Uterus (tissue), 4 donors: Measurements from ENCODE around the gene COPZ1. TPM values are rescaled to one million over a fixed set of nuclear protein-coding genes. Genes with fewer than 3 reads are reported as not detected.

Source experiments
- DNase-seq, 2 donors: peaks; one replicate each; pipeline ENCODE4 v3.0.0-alpha.2; 2019 to 2020
- H3K27ac ChIP-seq, 2 donors: fragments of 200-600 bp; sonication (generic); 1 replicate in 1 of 2; 2 replicates in 1 of 2; pipeline ENCODE4 v1.5.1; 2016 to 2018
- H3K27me3 ChIP-seq, 2 donors: fragments of 200-600 bp; sonication (generic); one replicate each; pipeline ENCODE4 v1.5.1; 2018 to 2019; ENCODE audit warnings: control low read depth in 1 of 2
- H3K36me3 ChIP-seq, 2 donors: fragments of 200-600 bp; sonication (generic); one replicate each; pipeline ENCODE4 v1.5.1; 2019; ENCODE audit warnings: control low read depth in 1 of 2
- H3K4me1 ChIP-seq, 2 donors: fragments of 200-600 bp; sonication (generic); one replicate each; pipeline ENCODE4 v1.5.1; 2018 to 2019; ENCODE audit warnings: control low read depth in 1 of 2
- H3K4me3 ChIP-seq, 2 donors: fragments of 200-600 bp; sonication (generic); 1 replicate in 1 of 2; 2 replicates in 1 of 2; pipeline ENCODE4 v1.5.1; 2018 to 2019; ENCODE audit warnings: mild to moderate bottlenecking in 1 of 2
- H3K9me3 ChIP-seq, 2 donors: fragments of 200-600 bp; sonication (generic); one replicate each; pipeline ENCODE4 v1.5.1; 2019; ENCODE audit warnings: control low read depth in 1 of 2
- POLR2A ChIP-seq, 2 donors: fragments of 450-650 bp; IDR thresholded peaks; one replicate each; pipeline ENCODE4 v1.6.1; 2016; ENCODE audit warnings: antibody characterized with exemption in 2 of 2, mild to moderate bottlenecking in 1 of 2, moderate library complexity in 1 of 2
- intact Hi-C: fragments of 100-400 bp; cut with DNase I; formaldehyde crosslinking; loops from one replicate; pipeline ENCODE4 v1.15.1; 2023; ENCODE audit warnings: low total_unique reads
- total RNA-seq, 4 donors: library from RNA; depleted of rRNA in 3 of 4; stranded (reverse); fragments of >200 nt in 3 of 4; gene quantifications; one replicate each; pipeline versions ENCODE4 v1.1.0 to v1.2.4, GENCODE V29; 2014 to 2023
- TF ChIP-seq, protein P1 (sequence below), 4 experiments: fragments of 200-600 bp in 2 of 4; fragments of 450-650 bp in 2 of 4; sonication (generic) in 2 of 4; IDR thresholded peaks; one replicate each; pipeline ENCODE4 v1.5.1; 2016 to 2019; ENCODE audit warnings: antibody characterized with exemption in 4 of 4, mild to moderate bottlenecking in 2 of 4, moderate library complexity in 1 of 4
- donor health status: DM: yes; HTN: yes; CAD: no.

The COPZ1 gene
- total RNA-seq, 4 donors from 2014 or later, result 32.3 to 141 (median 120) TPM

DNA sequence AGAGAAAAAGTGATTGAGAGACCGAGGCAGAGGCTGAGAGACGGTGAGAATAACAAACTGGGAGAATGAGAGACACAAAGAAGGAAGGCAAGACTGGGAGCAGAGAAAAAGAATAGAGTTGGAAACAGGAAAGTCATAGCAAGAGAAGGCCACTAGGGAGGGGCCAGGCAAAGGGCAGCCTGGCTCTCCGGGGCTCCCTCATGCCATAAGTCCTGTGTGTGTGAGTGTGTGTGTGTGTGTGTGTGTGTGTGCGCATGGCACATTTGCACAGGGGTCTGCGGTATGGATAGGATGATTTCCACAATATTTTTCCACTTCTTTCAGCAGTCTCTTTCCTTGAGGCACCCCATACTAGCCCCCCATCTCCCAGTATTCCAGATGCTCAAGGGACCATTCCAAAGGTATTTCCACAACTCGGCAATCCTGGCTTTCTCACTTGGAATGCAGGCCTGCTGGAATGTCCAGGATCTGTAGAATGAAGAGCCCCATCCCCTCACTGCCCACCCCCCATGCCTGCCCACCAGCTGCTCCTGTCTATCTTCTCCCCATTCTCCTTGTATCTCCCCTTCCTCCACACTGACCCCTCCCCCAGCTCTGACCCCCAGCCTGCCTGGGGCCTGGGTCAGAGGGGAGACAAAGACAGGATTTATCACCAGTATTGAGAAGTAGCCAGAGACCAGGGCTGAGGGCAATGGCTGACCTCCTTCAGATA, 30.3 kb downstream of the COPZ1 start:
- intact Hi-C loops, result no loop called here
- Histone ChIP-seq H3K27me3 (no peaks in the 10 kb centered on the region), H3K36me3 (no peaks in the 10 kb centered on the region), H3K9me3 (no peaks in the 10 kb centered on the region), H3K4me3 (no peak overlapping the region), H3K27ac (peak overlapping the region; percentile 96 to 97), H3K4me1 (peaks cover 8 to 18% of the 10 kb centered on the region in 2 donors)
- DNase-seq, result no peak
- TF ChIP-seq, protein P1, sequence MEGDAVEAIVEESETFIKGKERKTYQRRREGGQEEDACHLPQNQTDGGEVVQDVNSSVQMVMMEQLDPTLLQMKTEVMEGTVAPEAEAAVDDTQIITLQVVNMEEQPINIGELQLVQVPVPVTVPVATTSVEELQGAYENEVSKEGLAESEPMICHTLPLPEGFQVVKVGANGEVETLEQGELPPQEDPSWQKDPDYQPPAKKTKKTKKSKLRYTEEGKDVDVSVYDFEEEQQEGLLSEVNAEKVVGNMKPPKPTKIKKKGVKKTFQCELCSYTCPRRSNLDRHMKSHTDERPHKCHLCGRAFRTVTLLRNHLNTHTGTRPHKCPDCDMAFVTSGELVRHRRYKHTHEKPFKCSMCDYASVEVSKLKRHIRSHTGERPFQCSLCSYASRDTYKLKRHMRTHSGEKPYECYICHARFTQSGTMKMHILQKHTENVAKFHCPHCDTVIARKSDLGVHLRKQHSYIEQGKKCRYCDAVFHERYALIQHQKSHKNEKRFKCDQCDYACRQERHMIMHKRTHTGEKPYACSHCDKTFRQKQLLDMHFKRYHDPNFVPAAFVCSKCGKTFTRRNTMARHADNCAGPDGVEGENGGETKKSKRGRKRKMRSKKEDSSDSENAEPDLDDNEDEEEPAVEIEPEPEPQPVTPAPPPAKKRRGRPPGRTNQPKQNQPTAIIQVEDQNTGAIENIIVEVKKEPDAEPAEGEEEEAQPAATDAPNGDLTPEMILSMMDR (IDR thresholded peaks at IDR 0.05), result no peak
- no peak for TF ChIP-seq POLR2A (IDR thresholded peaks at IDR 0.05)

DNA sequence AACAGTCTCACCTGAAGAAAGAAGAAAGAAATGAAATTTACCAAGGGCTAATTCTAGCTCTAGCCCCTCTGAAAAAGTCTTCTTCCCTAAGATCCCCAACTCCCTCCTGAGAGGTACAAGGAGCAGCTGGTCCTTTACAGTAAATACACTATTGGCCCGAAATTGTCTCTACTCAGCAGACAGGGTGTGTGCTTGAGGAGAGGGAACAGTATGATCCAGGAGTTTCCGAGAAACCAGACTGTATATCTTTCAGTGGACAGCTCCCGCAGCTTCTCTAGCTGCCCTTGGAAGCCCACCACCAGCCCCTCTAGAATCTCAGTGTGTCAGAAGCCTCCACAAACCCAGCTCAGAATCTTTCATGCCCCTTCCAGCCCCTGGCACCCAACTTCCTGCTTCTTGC, 31.3 kb downstream of the COPZ1 start:
- H3K4me1 ChIP-seq, result peaks cover 7 to 18% of the 10 kb centered on the region in 2 donors
- H3K27me3 ChIP-seq, result no peaks in the 10 kb centered on the region
- H3K36me3 ChIP-seq, result no peaks in the 10 kb centered on the region
- H3K9me3 ChIP-seq, result no peaks in the 10 kb centered on the region
- no peak for DNase-seq
- H3K27ac ChIP-seq, result peak overlapping the region; percentile 96 to 97
- TF ChIP-seq, protein P1 (IDR thresholded peaks at IDR 0.05), result no peak
- no peak for TF ChIP-seq POLR2A (IDR thresholded peaks at IDR 0.05)
- intact Hi-C loops, result no loop called here
- H3K4me3 ChIP-seq, result no peak overlapping the region

DNA sequence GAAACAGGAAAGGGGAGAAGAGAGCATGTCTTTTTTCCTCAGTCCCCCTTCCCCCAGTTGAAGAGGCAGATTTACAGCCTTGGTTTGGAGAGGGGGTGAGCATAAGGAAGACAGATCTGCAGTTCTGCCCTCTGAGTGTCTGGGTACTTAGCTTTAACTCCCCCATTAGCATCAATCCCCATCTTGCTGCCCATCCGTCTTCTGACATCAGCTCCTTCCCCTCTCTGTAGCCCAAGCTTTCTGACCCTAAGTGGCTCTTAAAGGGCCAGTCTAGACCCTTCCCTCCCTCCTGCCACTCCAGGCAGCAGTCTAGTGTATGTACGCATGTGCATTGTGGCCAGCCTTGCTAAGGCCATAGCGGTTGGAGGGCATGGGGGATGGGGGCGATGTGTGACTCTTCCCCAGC, 32.0 kb downstream of the COPZ1 start:
- DNase-seq, result no peak
- H3K27ac ChIP-seq, result peak overlapping the region; percentile 96 to 97
- H3K36me3 ChIP-seq, result no peaks in the 10 kb centered on the region
- no peaks in the 10 kb centered on the region for H3K9me3 ChIP-seq
- H3K4me1 ChIP-seq, result peaks cover 0 to 15% of the 10 kb centered on the region in 2 donors
- no peaks in the 10 kb centered on the region for H3K27me3 ChIP-seq
- H3K4me3 ChIP-seq, result no peak overlapping the region
- intact Hi-C loops, result no loop called here
- TF ChIP-seq POLR2A (IDR thresholded peaks at IDR 0.05), result no peak
- TF ChIP-seq, protein P1 (IDR thresholded peaks at IDR 0.05), result no peak

DNA sequence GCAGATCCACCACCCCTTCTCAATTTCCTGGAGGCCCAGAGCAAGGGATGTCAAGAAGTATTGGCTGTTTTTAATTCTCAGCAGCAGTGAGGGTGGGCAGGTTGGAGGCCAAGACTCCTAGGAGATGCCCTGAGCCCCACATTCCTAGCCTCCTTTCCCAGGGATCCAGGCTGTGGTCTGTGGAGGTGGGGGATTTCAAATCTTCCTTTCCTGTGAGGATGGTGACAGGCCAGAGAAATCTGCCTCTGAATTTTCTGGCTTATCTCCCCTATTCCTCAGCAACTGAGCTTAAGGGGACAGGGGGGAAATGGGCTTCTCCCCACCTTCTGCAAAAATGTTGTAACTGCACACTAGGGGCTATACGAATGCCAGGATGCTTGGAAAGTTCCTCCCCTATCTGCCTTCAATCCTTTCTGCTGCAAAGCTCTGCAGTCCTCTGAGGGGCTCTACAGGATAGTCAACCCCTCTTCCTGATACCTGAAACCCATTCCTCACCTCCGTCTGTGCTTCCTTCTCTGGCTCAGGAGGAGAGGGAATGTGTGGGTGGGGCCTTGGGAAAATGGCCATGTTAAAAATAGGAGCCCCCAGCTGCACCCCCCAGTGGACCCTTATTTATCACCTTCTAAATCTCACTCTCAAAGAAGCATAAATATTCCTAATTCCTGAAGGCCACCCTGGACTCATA, 32.7 kb downstream of the COPZ1 start:
- no peaks in the 10 kb centered on the region for H3K36me3 ChIP-seq
- intact Hi-C loops, result no loop called here
- H3K4me1 ChIP-seq, result peaks cover 0 to 8% of the 10 kb centered on the region in 2 donors
- peak overlapping the region; percentile 96 to 97 for H3K27ac ChIP-seq
- no peak for DNase-seq
- no peaks in the 10 kb centered on the region for H3K9me3 ChIP-seq
- TF ChIP-seq POLR2A (IDR thresholded peaks at IDR 0.05), result no peak
- TF ChIP-seq, protein P1 (IDR thresholded peaks at IDR 0.05), result no peak
- no peak overlapping the region for H3K4me3 ChIP-seq
- H3K27me3 ChIP-seq, result no peaks in the 10 kb centered on the region
